Ishikawa (cell line): ENCODE results near the gene TMEM80.
A peak's percentile ranks its signal among the peaks of the same experiment; 100 is the strongest.

Experiments used
- CEBPB ChIP-seq: IDR thresholded peaks from 2 replicates; pipeline ENCODE4 v1.6.1; 2012
- CREB1 ChIP-seq: IDR thresholded peaks from 2 replicates; pipeline ENCODE4 v1.6.1; 2012; ENCODE audit warnings: low read depth
- EGR1 ChIP-seq: IDR thresholded peaks from 2 replicates; pipeline ENCODE4 v1.6.1; 2012
- EP300 ChIP-seq: IDR thresholded peaks from 2 replicates; pipeline ENCODE4 v1.6.1; 2012; ENCODE audit warnings: borderline replicate concordance
- FOXM1 ChIP-seq: IDR thresholded peaks from 2 replicates; pipeline ENCODE4 v1.6.1; 2012; ENCODE audit warnings: low read depth, borderline replicate concordance
- NFIC ChIP-seq: IDR thresholded peaks from 2 replicates; pipeline ENCODE4 v1.6.1; 2012
- RAD21 ChIP-seq: IDR thresholded peaks from 2 replicates; pipeline ENCODE4 v1.6.1; 2012; ENCODE audit warnings: low read depth
- TAF1 ChIP-seq: IDR thresholded peaks from 2 replicates; pipeline ENCODE4 v1.6.1; 2012; ENCODE audit warnings: low read depth, mild to moderate bottlenecking
- TCF12 ChIP-seq: IDR thresholded peaks from 2 replicates; pipeline ENCODE4 v1.6.1; 2012; ENCODE audit warnings: low read depth
- TEAD4 ChIP-seq: IDR thresholded peaks from 2 replicates; pipeline ENCODE4 v1.6.1; 2012
- USF1 ChIP-seq: IDR thresholded peaks from 2 replicates; pipeline ENCODE4 v1.6.1; 2012
- YY1 ChIP-seq: IDR thresholded peaks from 2 replicates; pipeline ENCODE4 v1.6.1; 2012; ENCODE audit warnings: low read depth
- ZBTB7A ChIP-seq: IDR thresholded peaks from 2 replicates; pipeline ENCODE4 v1.6.1; 2012; ENCODE audit warnings: low read depth
- TF ChIP-seq, protein P1 (sequence below): IDR thresholded peaks from 2 replicates; pipeline ENCODE4 v1.6.1; 2012; ENCODE audit warnings: low read depth, mild to moderate bottlenecking
- TF ChIP-seq, protein P2 (sequence below): IDR thresholded peaks from 2 replicates; pipeline ENCODE4 v1.6.1; 2012

TMEM80 gene

DNA sequence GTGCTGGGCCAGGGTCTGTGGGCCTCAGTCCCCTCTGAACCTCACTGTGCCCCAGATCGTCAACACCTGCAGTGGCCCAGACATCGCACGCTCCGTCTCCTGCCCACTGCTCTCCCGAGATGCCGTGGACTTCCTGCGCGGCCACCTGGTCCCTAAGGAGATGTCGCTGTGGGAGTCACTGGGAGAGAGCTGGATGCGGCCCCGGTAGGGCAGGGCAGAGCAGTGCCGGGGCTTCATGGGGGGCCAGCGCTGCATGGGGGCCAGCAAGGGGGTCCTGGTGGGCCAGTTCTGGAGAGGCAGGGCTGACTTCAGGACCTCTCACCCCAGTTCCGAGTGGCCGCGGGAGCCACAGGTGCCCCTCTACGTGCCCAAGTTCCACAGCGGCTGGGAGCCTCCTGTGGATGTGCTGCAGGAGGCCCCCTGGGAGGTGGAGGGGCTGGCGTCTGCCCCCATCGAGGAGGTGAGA is 26.8 kb downstream of the TMEM80 start:
- TF ChIP-seq YY1 (no peak), CEBPB (no peak), CREB1 (no peak), USF1 (no peak), NFIC (no peak), TCF12 (no peak), RAD21 (no peak), EP300 (no peak), TEAD4 (no peak), EGR1 (no peak), ZBTB7A (no peak), FOXM1 (no peak), TAF1 (no peak)
- TF ChIP-seq, protein P1, sequence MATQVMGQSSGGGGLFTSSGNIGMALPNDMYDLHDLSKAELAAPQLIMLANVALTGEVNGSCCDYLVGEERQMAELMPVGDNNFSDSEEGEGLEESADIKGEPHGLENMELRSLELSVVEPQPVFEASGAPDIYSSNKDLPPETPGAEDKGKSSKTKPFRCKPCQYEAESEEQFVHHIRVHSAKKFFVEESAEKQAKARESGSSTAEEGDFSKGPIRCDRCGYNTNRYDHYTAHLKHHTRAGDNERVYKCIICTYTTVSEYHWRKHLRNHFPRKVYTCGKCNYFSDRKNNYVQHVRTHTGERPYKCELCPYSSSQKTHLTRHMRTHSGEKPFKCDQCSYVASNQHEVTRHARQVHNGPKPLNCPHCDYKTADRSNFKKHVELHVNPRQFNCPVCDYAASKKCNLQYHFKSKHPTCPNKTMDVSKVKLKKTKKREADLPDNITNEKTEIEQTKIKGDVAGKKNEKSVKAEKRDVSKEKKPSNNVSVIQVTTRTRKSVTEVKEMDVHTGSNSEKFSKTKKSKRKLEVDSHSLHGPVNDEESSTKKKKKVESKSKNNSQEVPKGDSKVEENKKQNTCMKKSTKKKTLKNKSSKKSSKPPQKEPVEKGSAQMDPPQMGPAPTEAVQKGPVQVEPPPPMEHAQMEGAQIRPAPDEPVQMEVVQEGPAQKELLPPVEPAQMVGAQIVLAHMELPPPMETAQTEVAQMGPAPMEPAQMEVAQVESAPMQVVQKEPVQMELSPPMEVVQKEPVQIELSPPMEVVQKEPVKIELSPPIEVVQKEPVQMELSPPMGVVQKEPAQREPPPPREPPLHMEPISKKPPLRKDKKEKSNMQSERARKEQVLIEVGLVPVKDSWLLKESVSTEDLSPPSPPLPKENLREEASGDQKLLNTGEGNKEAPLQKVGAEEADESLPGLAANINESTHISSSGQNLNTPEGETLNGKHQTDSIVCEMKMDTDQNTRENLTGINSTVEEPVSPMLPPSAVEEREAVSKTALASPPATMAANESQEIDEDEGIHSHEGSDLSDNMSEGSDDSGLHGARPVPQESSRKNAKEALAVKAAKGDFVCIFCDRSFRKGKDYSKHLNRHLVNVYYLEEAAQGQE = no peak
- TF ChIP-seq, protein P2, sequence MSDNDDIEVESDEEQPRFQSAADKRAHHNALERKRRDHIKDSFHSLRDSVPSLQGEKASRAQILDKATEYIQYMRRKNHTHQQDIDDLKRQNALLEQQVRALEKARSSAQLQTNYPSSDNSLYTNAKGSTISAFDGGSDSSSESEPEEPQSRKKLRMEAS = no peak

GRCh38 chr11:723120-723883 is 27.7 kb downstream of the TMEM80 start:
- TF ChIP-seq TEAD4 (no peak), FOXM1 (no peak), EP300 (no peak), RAD21 (peak; percentile 54), ZBTB7A (no peak), NFIC (no peak), CREB1 (no peak)
- TF ChIP-seq, protein P1 = no peak
- TF ChIP-seq, protein P2 = no peak

DNA sequence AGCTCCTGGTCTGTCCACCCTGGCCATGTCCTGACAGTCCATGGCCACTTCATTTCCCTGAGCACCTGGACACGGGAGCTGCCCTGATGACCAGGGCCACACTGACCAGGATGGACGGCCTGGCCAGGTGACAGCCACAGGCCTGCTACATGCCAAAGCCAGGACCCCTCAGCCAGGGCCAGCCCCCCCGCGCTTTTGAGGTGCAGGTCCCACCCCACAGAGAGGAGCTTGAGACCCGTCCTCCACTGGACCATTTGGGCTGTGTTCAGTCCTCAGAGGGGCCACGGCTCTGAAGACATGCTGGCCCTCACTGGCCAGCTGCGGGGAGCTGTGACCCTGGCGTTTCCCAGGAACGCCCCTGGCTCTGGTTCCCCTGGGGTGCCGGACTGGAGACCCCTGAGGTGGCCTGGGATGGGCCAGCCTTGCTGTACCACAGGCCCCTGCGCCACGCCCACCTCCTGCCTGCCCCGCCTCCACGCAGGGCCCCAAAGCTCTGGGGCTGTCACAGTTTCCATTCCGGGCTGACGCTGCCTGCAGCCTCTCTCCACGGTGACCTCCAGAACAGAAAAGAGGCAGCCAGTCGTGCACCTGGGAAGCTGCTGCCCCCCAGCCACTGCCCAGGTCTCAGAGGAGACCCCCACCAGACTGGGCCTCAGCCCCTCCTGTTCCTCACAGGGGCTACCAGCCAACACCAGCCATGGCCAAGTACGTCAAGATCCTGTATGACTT is 28.6 kb downstream of the TMEM80 start:
- no peak for TF ChIP-seq NFIC
- no peak for TF ChIP-seq ZBTB7A
- TF ChIP-seq CREB1 = no peak
- no peak for TF ChIP-seq USF1
- no peak for TF ChIP-seq RAD21
- TF ChIP-seq TCF12 = no peak
- no peak for TF ChIP-seq EP300
- TF ChIP-seq, protein P2 = no peak
- TF ChIP-seq, protein P1 = no peak
- TF ChIP-seq TAF1 = no peak
- TF ChIP-seq YY1 = no peak
- no peak for TF ChIP-seq CEBPB
- no peak for TF ChIP-seq TEAD4
- no peak for TF ChIP-seq FOXM1
- no peak for TF ChIP-seq EGR1
